Esophagus muscularis mucosa (tissue), 4 donors: ENCODE results near the gene ZNF516. TPM values are rescaled to one million over a fixed set of nuclear protein-coding genes. Genes with fewer than 3 reads are reported as not detected.

Experiments used
- DNase-seq: peaks from one replicate; pipeline ENCODE4 v3.0.0-alpha.2; 2017; ENCODE audit errors: extremely low spot score
- H3K27ac ChIP-seq, 4 donors: fragments of 200-600 bp; sonication (generic); replicated peaks in 1 of 4; 1 replicate in 3 of 4; 2 replicates in 1 of 4; pipeline ENCODE4 v1.5.1; 2016 to 2019; ENCODE audit warnings: mild to moderate bottlenecking in 1 of 4
- H3K27me3 ChIP-seq, 4 donors: fragments of 200-600 bp; sonication (generic); one replicate each; pipeline versions ENCODE4 v1.5.1 to v1.6.0; 2016 to 2019
- H3K36me3 ChIP-seq, 4 donors: fragments of 200-600 bp; sonication (generic); one replicate each; pipeline ENCODE4 v1.5.1; 2016 to 2019
- H3K4me1 ChIP-seq, 4 donors: fragments of 200-600 bp; sonication (generic); one replicate each; pipeline ENCODE4 v1.5.1; 2016 to 2019
- H3K4me3 ChIP-seq, 4 donors: fragments of 200-600 bp; sonication (generic); 1 replicate in 2 of 4; 2 replicates in 2 of 4; pipeline ENCODE4 v1.5.1; 2016 to 2019; ENCODE audit warnings: mild to moderate bottlenecking in 4 of 4, moderate library complexity in 1 of 4
- H3K9me3 ChIP-seq, 4 donors: fragments of 200-600 bp; sonication (generic); 1 replicate in 3 of 4; 2 replicates in 1 of 4; pipeline ENCODE4 v1.5.1; 2016 to 2019
- CTCF ChIP-seq, 3 experiments: fragments of 200-600 bp in 2 of 3; fragments of 450-650 bp in 1 of 3; sonication (generic) in 2 of 3; IDR thresholded peaks; one replicate each; pipeline ENCODE4 v1.5.1; 2017 to 2019; ENCODE audit warnings: antibody characterized with exemption in 3 of 3, mild to moderate bottlenecking in 2 of 3, moderate library complexity in 1 of 3
- EP300 ChIP-seq: sonication (generic); formaldehyde crosslinking; IDR thresholded peaks from one replicate; pipeline ENCODE4 v1.6.1; 2017; ENCODE audit warnings: antibody characterized with exemption
- POLR2A ChIP-seq: fragments of 450-650 bp; IDR thresholded peaks from one replicate; pipeline ENCODE4 v1.6.1; 2017; ENCODE audit warnings: antibody characterized with exemption, moderate library complexity, mild to moderate bottlenecking, low read depth
- POLR2AphosphoS5 ChIP-seq, 2 donors: sonication (generic); formaldehyde crosslinking; IDR thresholded peaks; one replicate each; pipeline ENCODE4 v1.6.1; 2017; ENCODE audit warnings: antibody characterized with exemption in 2 of 2
- WGBS: methylation state at CpG from one replicate; pipeline ENCODE4 v1.1.5; 2018; 5-methylcytosine and 5-hydroxymethylcytosine counted together
- intact Hi-C: fragments of 100-400 bp; cut with DNase I; formaldehyde crosslinking; loops from one replicate; pipeline ENCODE4 v1.15.1; 2023
- total RNA-seq, 4 donors: library from RNA; depleted of rRNA; stranded (reverse); fragments of >200 nt; gene quantifications; one replicate each; pipeline versions ENCODE4 v1.1.0 to v1.2.1, GENCODE V29; 2016

ZNF516 gene
- total RNA-seq, 4 donors from 2014 or later: 28.5 to 44.9 (median 35.8) TPM

- TF ChIP-seq POLR2A (no peak), EP300 (no peak), CTCF (IDR thresholded peaks at IDR 0.05) (no peak), POLR2AphosphoS5 (IDR thresholded peaks at IDR 0.05) (no peak)
- H3K4me3 ChIP-seq: no peak overlapping the region
- H3K36me3 ChIP-seq: no peaks in the 10 kb centered on the region
- no peaks in the 10 kb centered on the region for H3K9me3 ChIP-seq
- WGBS: 88% methylated on average over 19 of the region's 19 CpGs
- intact Hi-C loops: no loop called here
- DNase-seq: no peak
- peaks cover 14 to 54% (median 38%) of the 10 kb centered on the region in 4 donors for H3K4me1 ChIP-seq
- H3K27me3 ChIP-seq: no peaks in the 10 kb centered on the region
- H3K27ac ChIP-seq: no peak overlapping the region
Observed at GRCh38 chr18:76412818-76413565, 82.0 kb downstream of the ZNF516 start.

GRCh38 chr18:76412010-76412817 lies 82.8 kb downstream of the ZNF516 start:
- Histone ChIP-seq H3K4me3 (no peak overlapping the region), H3K27ac (no peak overlapping the region), H3K9me3 (no peaks in the 10 kb centered on the region), H3K36me3 (no peaks in the 10 kb centered on the region), H3K4me1 (peaks cover 14 to 59% (median 38%) of the 10 kb centered on the region in 4 donors), H3K27me3 (no peaks in the 10 kb centered on the region)
- 83% methylated on average over 21 of the region's 21 CpGs for WGBS
- intact Hi-C loops: no loop called here
- no peak for DNase-seq
- TF ChIP-seq POLR2AphosphoS5 (IDR thresholded peaks at IDR 0.05): no peak
- no peak for TF ChIP-seq EP300
- TF ChIP-seq CTCF (IDR thresholded peaks at IDR 0.05): no peak
- TF ChIP-seq POLR2A: no peak

GRCh38 chr18:76410660-76411417 lies 84.2 kb downstream of the ZNF516 start:
- Histone ChIP-seq H3K27me3 (no peaks in the 10 kb centered on the region), H3K4me3 (no peak overlapping the region), H3K36me3 (no peaks in the 10 kb centered on the region), H3K9me3 (no peaks in the 10 kb centered on the region), H3K27ac (no peak overlapping the region), H3K4me1 (peaks cover 11 to 60% (median 32%) of the 10 kb centered on the region in 4 donors)
- intact Hi-C loops: no loop called here
- TF ChIP-seq CTCF (IDR thresholded peaks at IDR 0.05) (no peak), POLR2AphosphoS5 (IDR thresholded peaks at IDR 0.05) (no peak), EP300 (no peak), POLR2A (no peak)
- 83% methylated on average over 11 of the region's 11 CpGs for whole genome bisulfite sequencing
- DNase-seq: no peak

- no peaks in the 10 kb centered on the region for H3K9me3 ChIP-seq
- WGBS: 79% methylated on average over 5 of the region's 5 CpGs
- intact Hi-C loops: no loop called here
- no peaks in the 10 kb centered on the region for H3K27me3 ChIP-seq
- DNase-seq: no peak
- no peak overlapping the region for H3K4me3 ChIP-seq
- TF ChIP-seq POLR2AphosphoS5 (IDR thresholded peaks at IDR 0.05) (no peak), CTCF (IDR thresholded peaks at IDR 0.05) (no peak), POLR2A (no peak), EP300 (no peak)
- H3K36me3 ChIP-seq: peaks cover 0 to 4% (median 3%) of the 10 kb centered on the region in 4 donors
- peaks cover 11 to 68% (median 33%) of the 10 kb centered on the region in 4 donors for H3K4me1 ChIP-seq
- H3K27ac ChIP-seq: no peak overlapping the region
Observed at GRCh38 chr18:76410033-76410432, 85.0 kb downstream of the ZNF516 start.
